PFSK-1 (cell line): ENCODE measurements around the gene ATP2A2.

Experiments used
- FOXP2 ChIP-seq: optimal IDR thresholded peaks from 2 replicates; pipeline ENCODE3; 2011; ENCODE audit warnings: borderline replicate concordance, control low read depth, inconsistent platforms; ENCODE audit not compliant: insufficient read depth; ENCODE audit errors: extremely low read length, extremely low read depth
- POLR2AphosphoS5 ChIP-seq: IDR thresholded peaks from 2 replicates; pipeline ENCODE4 v1.6.1; 2012; ENCODE audit warnings: low read depth, mild to moderate bottlenecking, control low read depth, low read length, moderate library complexity
- REST ChIP-seq, 2 experiments: IDR thresholded peaks; 2 replicates each; pipeline versions ENCODE4 v1.6.1 to v1.8.0; 2011 to 2012; ENCODE audit warnings: low read depth in 2 of 2, low read length in 2 of 2, control low read depth in 1 of 2, inconsistent platforms in 1 of 2, mild to moderate bottlenecking in 1 of 2, moderate library complexity in 1 of 2; ENCODE audit not compliant: insufficient read depth in 1 of 2
- SIN3A ChIP-seq: IDR thresholded peaks from 2 replicates; pipeline ENCODE4 v1.6.1; 2012; ENCODE audit warnings: mild to moderate bottlenecking, low read length, moderate library complexity, borderline replicate concordance; ENCODE audit not compliant: insufficient read depth
- TAF1 ChIP-seq: IDR thresholded peaks from 2 replicates; pipeline ENCODE4 v1.6.1; 2012; ENCODE audit warnings: low read length, control low read depth, borderline replicate concordance; ENCODE audit not compliant: insufficient read depth

The ATP2A2 gene

DNA sequence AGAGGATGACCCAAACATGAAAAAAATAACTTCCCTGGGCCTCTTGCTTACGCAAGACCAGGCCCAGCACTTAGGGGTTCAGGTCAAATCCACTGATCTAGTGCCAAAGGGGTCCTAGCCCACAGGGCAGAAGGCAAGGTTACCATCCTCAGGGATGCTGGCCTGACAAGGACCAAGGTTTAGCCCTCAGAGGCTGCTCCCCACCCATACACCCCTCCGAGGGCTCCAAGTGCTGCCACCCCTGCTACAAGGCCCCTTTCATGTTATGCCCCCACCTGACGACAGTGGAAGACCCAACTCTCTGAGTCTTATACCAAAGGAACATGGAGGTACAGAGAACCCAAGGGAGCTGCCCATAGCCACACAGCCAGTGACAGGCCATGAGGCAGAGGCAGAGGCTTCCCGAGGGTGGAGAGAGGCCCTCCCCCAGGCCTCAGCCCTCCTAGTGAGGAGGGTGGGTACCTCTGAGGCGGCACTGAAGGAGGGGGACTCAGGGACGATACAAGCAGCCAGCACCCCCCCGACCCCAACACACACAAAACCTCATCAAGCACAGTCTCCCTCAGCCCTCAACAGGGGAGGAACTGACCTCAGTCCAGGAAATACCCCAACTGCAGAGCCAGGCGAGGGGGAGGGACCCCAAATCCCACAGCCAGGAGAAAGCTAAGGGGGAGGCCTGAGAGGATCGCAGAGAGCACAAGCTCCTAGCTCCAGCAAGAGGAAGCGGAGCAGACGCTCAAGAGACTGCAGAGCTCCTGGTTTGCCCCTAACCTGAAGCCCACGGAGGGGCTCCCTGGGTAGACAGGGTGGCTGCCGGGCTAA lies 85.5 kb downstream of the ATP2A2 start:
- no peak for TF ChIP-seq REST (IDR thresholded peaks at IDR 0.05; ENCODE audit: insufficient read depth in 1 of 2, low read depth in 2 of 2, low read length in 2 of 2)
- TF ChIP-seq POLR2AphosphoS5, result no peak
- no peak for TF ChIP-seq SIN3A
- TF ChIP-seq FOXP2, result no peak
- TF ChIP-seq TAF1, result no peak

DNA sequence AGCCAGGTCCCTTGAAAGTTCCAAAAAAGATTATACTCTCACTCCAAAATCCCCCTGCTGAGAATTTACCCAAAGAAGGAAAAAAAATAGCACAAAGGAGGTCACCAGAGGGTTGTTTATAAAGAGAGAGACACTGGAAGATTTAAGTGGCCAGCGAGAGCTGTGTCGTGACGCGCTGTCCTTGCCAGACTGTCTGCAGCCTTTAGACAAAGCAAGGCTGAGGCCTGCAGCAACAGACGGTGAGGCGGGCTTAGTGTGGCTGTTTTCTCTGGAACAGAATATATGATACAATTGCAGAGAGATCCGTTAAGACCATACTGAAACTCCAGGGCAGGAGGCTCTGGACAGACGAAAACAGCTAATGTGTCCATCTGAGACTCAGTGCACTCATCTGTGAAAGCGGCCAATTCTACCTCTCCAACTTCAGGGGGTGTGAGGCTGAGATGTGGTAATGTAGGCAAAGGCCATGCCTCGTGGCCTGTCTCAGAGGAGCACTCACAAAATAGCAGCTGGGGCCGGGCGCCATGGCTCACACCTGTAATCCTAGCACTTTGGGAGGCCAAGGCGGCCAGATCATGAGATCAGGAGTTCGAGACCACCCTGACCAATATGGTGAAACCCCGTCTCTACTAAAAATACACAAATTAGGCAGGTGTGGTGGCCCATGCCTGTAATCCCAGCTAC lies 86.3 kb downstream of the ATP2A2 start:
- TF ChIP-seq POLR2AphosphoS5 (no peak), FOXP2 (no peak), SIN3A (no peak), REST (IDR thresholded peaks at IDR 0.05; ENCODE audit: insufficient read depth in 1 of 2, low read depth in 2 of 2, low read length in 2 of 2) (no peak), TAF1 (no peak)

DNA sequence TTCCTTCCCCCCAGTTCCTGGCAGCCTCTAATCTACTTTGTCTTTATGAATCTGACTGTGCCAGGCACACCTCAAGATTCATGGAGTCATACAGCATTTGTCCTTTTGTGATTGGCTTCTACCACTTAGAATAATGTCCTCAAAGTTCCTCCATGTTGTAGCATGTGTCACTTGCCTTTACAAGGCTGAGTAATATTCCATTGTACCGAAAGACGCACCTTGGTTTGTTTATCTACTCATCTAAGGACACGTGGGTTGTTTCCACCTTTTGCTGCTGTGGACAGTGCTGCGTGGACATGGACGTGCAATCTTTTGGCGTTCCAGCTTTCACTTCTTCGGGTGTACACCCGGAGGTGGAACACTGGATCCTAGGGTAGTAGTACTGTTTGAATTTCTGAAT lies 88.9 kb downstream of the ATP2A2 start:
- TF ChIP-seq REST (IDR thresholded peaks at IDR 0.05; ENCODE audit: insufficient read depth in 1 of 2, low read depth in 2 of 2, low read length in 2 of 2) (no peak), FOXP2 (no peak), POLR2AphosphoS5 (no peak), SIN3A (no peak), TAF1 (no peak)

DNA sequence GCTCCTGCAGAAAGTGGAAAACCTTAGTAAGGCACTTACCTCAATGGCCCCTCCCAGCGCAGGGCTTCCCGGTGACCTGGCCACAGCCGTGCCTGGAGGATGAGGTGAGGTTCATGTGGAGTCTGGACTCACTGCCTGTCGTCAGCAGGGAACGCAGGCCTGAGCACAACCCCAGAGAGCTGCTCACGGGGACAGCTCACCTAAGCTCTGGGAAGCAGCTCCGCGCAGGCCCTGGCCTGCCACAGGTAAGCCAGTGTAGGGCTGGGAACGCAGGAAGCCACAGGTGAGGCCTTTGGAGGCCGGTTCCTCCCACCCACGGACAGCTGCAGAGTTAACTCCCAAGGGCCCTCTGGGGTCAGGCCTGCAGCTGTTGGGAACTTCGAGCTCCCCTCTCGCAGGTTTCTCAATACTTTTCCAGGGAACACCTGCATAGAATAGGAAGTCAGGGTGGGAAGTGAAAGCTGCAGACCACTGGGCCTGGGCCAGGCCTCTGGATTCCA lies 89.7 kb downstream of the ATP2A2 start:
- no peak for TF ChIP-seq SIN3A
- no peak for TF ChIP-seq REST (IDR thresholded peaks at IDR 0.05; ENCODE audit: insufficient read depth in 1 of 2, low read depth in 2 of 2, low read length in 2 of 2)
- no peak for TF ChIP-seq FOXP2
- TF ChIP-seq TAF1, result no peak
- no peak for TF ChIP-seq POLR2AphosphoS5
